ENCODE data around the gene XK.
A peak's percentile ranks its signal among the peaks of the same experiment; 100 is the strongest.

The XK gene

GRCh38 chrX:37676811-37677210, 8.8 kb upstream of the XK start:
- no peak for TF ChIP-seq CTCF (conservative IDR thresholded peaks at IDR 0.05; ENCODE audit: low read depth, low read length)
- H3K4me3 ChIP-seq (IDR thresholded peaks at IDR 0.05; ENCODE audit: insufficient read depth, low read depth, low read length) = no peak overlapping the region
- H3K9ac ChIP-seq = no peak overlapping the region
- peaks cover 55% of the 10 kb centered on the region for H3K4me1 ChIP-seq (ENCODE audit: low read depth, poor library complexity, severe bottlenecking)
- no peaks in the 10 kb centered on the region for H3K27me3 ChIP-seq (ENCODE audit: insufficient read depth, low read depth)
- H3K79me2 ChIP-seq (ENCODE audit: insufficient read depth, low read depth) = no peaks in the 10 kb centered on the region
- H3K4me2 ChIP-seq = peak overlapping the region; percentile 22; the same call in 1 of the 2 replicates
- no peak overlapping the region for H3K27ac ChIP-seq
- H2AFZ ChIP-seq (ENCODE audit: low read depth) = no peak overlapping the region
- no peaks in the 10 kb centered on the region for H3K36me3 ChIP-seq (ENCODE audit: insufficient read depth)
- H4K20me1 ChIP-seq (ENCODE audit: insufficient read depth) = no peaks in the 10 kb centered on the region

- Histone ChIP-seq H4K20me1 (ENCODE audit: insufficient read depth) (no peaks in the 10 kb centered on the region), H3K4me3 (IDR thresholded peaks at IDR 0.05; ENCODE audit: insufficient read depth, low read depth, low read length) (no peak overlapping the region)
These were observed 8.3 kb upstream of the XK start for GRCh38 chrX:37677243-37677642.

GRCh38 chrX:37677765-37678164, 7.8 kb upstream of the XK start:
- H3K4me3 ChIP-seq (IDR thresholded peaks at IDR 0.05; ENCODE audit: insufficient read depth, low read depth, low read length) = no peak overlapping the region
- peaks cover 61% of the 10 kb centered on the region for H3K4me1 ChIP-seq (ENCODE audit: low read depth, poor library complexity, severe bottlenecking)
- no peaks in the 10 kb centered on the region for H4K20me1 ChIP-seq (ENCODE audit: insufficient read depth)
- no peak for TF ChIP-seq CTCF (conservative IDR thresholded peaks at IDR 0.05; ENCODE audit: low read depth, low read length)
- H3K36me3 ChIP-seq (ENCODE audit: insufficient read depth) = no peaks in the 10 kb centered on the region
- no peak overlapping the region for H2AFZ ChIP-seq (ENCODE audit: low read depth)
- H3K79me2 ChIP-seq (ENCODE audit: insufficient read depth, low read depth) = no peaks in the 10 kb centered on the region
- H3K27me3 ChIP-seq (ENCODE audit: insufficient read depth, low read depth) = no peaks in the 10 kb centered on the region
- no peak overlapping the region for H3K27ac ChIP-seq
- no peak overlapping the region for H3K9ac ChIP-seq
- peak overlapping the region; percentile 22 for H3K4me2 ChIP-seq

More at GRCh38 chrX:37677243-37677642, 8.3 kb upstream of the XK start:
- no peak overlapping the region for H3K9ac ChIP-seq
- TF ChIP-seq CTCF (conservative IDR thresholded peaks at IDR 0.05; ENCODE audit: low read depth, low read length) = no peak
- no peaks in the 10 kb centered on the region for H3K36me3 ChIP-seq (ENCODE audit: insufficient read depth)
- peak overlapping the region; percentile 22; the same call in 1 of the 2 replicates for H3K4me2 ChIP-seq
- H2AFZ ChIP-seq (ENCODE audit: low read depth) = no peak overlapping the region
- no peaks in the 10 kb centered on the region for H3K79me2 ChIP-seq (ENCODE audit: insufficient read depth, low read depth)
- H3K4me1 ChIP-seq (ENCODE audit: low read depth, poor library complexity, severe bottlenecking) = peaks cover 56% of the 10 kb centered on the region
- no peaks in the 10 kb centered on the region for H3K27me3 ChIP-seq (ENCODE audit: insufficient read depth, low read depth)
- no peak overlapping the region for H3K27ac ChIP-seq

- TF ChIP-seq CTCF (conservative IDR thresholded peaks at IDR 0.05; ENCODE audit: low read depth, low read length) = no peak
- Histone ChIP-seq H4K20me1 (ENCODE audit: insufficient read depth) (no peaks in the 10 kb centered on the region), H3K9ac (no peak overlapping the region), H3K4me3 (IDR thresholded peaks at IDR 0.05; ENCODE audit: insufficient read depth, low read depth, low read length) (no peak overlapping the region), H2AFZ (ENCODE audit: low read depth) (no peak overlapping the region), H3K79me2 (ENCODE audit: insufficient read depth, low read depth) (no peaks in the 10 kb centered on the region), H3K27me3 (ENCODE audit: insufficient read depth, low read depth) (no peaks in the 10 kb centered on the region), H3K4me1 (ENCODE audit: low read depth, poor library complexity, severe bottlenecking) (peaks cover 69% of the 10 kb centered on the region), H3K27ac (no peak overlapping the region), H3K4me2 (peak overlapping the region; percentile 22; the same call in 1 of the 2 replicates), H3K36me3 (ENCODE audit: insufficient read depth) (no peaks in the 10 kb centered on the region)
These were observed 7.0 kb upstream of the XK start for GRCh38 chrX:37678574-37678973.
